Gastroesophageal sphincter (tissue), 3 donors: ENCODE measurements around the gene LYRM4.

Experiments
- POLR2A ChIP-seq, 2 donors: fragments of 450-650 bp; IDR thresholded peaks; one replicate each; pipeline ENCODE4 v1.6.1; 2017; ENCODE audit warnings: antibody characterized with exemption in 2 of 2, mild to moderate bottlenecking in 2 of 2, moderate library complexity in 1 of 2
- TF ChIP-seq, protein P1 (sequence below), 4 experiments: fragments of 200-600 bp in 2 of 4; fragments of 450-650 bp in 2 of 4; sonication (generic) in 1 of 4; IDR thresholded peaks; one replicate each; pipeline ENCODE4 v1.5.1; 2017 to 2019; ENCODE audit warnings: antibody characterized with exemption in 4 of 4, mild to moderate bottlenecking in 2 of 4, moderate library complexity in 2 of 4

DNA sequence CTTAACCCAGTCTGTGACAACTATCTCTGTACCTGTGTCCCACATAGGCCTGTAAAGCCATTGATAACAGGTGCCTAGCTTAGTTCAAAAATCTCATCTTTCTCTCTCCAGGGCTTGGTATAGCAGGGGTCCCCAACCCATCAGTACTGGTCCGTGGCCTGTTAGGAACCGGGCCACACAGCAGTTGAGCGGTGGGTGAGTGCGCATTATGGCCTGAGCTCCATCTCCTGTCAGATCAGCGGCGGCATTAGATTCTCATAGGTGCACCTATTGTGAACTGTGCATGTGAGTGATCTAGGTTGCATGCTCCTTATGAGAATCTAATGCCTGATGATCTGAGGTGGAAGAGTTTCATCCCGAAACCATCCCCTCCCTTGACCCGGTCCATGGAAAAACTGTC is 3.4 kb downstream of the LYRM4 start:
- TF ChIP-seq POLR2A (IDR thresholded peaks at IDR 0.05): no peak
- TF ChIP-seq, protein P1, sequence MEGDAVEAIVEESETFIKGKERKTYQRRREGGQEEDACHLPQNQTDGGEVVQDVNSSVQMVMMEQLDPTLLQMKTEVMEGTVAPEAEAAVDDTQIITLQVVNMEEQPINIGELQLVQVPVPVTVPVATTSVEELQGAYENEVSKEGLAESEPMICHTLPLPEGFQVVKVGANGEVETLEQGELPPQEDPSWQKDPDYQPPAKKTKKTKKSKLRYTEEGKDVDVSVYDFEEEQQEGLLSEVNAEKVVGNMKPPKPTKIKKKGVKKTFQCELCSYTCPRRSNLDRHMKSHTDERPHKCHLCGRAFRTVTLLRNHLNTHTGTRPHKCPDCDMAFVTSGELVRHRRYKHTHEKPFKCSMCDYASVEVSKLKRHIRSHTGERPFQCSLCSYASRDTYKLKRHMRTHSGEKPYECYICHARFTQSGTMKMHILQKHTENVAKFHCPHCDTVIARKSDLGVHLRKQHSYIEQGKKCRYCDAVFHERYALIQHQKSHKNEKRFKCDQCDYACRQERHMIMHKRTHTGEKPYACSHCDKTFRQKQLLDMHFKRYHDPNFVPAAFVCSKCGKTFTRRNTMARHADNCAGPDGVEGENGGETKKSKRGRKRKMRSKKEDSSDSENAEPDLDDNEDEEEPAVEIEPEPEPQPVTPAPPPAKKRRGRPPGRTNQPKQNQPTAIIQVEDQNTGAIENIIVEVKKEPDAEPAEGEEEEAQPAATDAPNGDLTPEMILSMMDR (IDR thresholded peaks at IDR 0.05): no peak
